ENCODE results near the gene TRIM8. TPM values are rescaled to one million over a fixed set of nuclear protein-coding genes. Genes with fewer than 3 reads are reported as not detected.

TRIM8 gene
- total and polyA plus RNA-seq, 2 of the 8 experiments (the other 6 are each of a cell fraction or from before 2014, with no cell fraction given) = 24.9 to 38.8 TPM

DNA sequence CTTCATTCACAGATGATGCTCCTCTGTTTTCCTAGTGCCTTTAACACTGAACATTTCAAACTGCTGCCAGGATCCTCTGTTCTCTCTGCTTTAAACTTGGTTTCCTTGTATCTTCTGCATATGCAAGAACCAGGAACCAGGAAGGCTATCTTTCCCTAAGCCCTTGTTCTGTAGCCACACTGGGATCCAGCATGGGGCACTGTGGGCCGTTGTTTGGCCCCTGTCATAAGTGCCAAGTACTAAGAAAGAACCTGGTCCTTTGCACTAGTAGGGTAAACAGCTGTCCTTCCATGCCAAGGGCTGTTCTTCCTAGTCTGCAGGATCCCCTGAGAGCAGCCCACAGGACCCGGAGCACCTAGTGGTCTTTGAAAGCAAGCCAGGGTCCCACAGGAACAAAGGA is 49.0 kb upstream of the TRIM8 start:
- TF ChIP-seq CEBPB (IDR thresholded peaks at IDR 0.05; ENCODE audit: low read depth, low read length) (no peak), GABPA (IDR thresholded peaks at IDR 0.05; ENCODE audit: borderline replicate concordance, insufficient read depth, low read length) (no peak), POLR2A (IDR thresholded peaks at IDR 0.05; ENCODE audit: control extremely low read depth in 1 of 2, low read depth in 2 of 2, low read length in 2 of 2) (no peak), ASH2L (IDR thresholded peaks at IDR 0.05; ENCODE audit: low read length) (no peak), SIRT6 (IDR thresholded peaks at IDR 0.05; ENCODE audit: low read length) (no peak), TAF7 (optimal IDR thresholded peaks at IDR 0.05; ENCODE audit: borderline replicate concordance, low read depth, low read length) (no peak), TCF12 (IDR thresholded peaks at IDR 0.05; ENCODE audit: low read depth, low read length) (no peak), YY1 (IDR thresholded peaks at IDR 0.05; ENCODE audit: low read depth, low read length) (no peak), TAF1 (IDR thresholded peaks at IDR 0.05; ENCODE audit: low read depth, low read length) (no peak), RBBP5 (IDR thresholded peaks at IDR 0.05; ENCODE audit: borderline replicate concordance, low read depth, low read length) (no peak), MAFK (IDR thresholded peaks at IDR 0.05; ENCODE audit: low read depth, low read length) (no peak), RFX5 (IDR thresholded peaks at IDR 0.05; ENCODE audit: borderline replicate concordance, low read depth, low read length) (no peak), SAP30 (IDR thresholded peaks at IDR 0.05; ENCODE audit: insufficient read depth, insufficient replicate concordance, low read length) (no peak), KDM5A (IDR thresholded peaks at IDR 0.05; ENCODE audit: low read length) (no peak), ZNF274 (IDR thresholded peaks at IDR 0.05; ENCODE audit: borderline replicate concordance, extremely low read depth, low read length) (no peak), HDAC6 (IDR thresholded peaks at IDR 0.05; ENCODE audit: low read depth, low read length) (no peak)
- H3K4me2 ChIP-seq (ENCODE audit: insufficient read depth in 1 of 2, low read depth in 2 of 2, low read length in 2 of 2) = no peak overlapping the region
- H4K91ac ChIP-seq (replicated peaks; ENCODE audit: insufficient read length, low read length) = no peak overlapping the region
- no peak overlapping the region for H2BK15ac ChIP-seq (ENCODE audit: low read length)
- H3K4me1 ChIP-seq (replicated peaks in 1 of 4; ENCODE audit: control insufficient read depth in 3 of 4, insufficient read depth in 4 of 4, low read length in 3 of 4) = peaks cover 0 to 2% (median 0%) of the 10 kb centered on the region in 4 experiments; a peak in 3 of 7 replicates
- no peak overlapping the region for H3K9ac ChIP-seq (replicated peaks in 1 of 4; ENCODE audit: extremely low read depth in 1 of 4, low read depth in 3 of 4, low read length in 3 of 4)
- H4K8ac ChIP-seq (ENCODE audit: extremely low read depth, insufficient read depth, low read length) = no peak overlapping the region
- no peaks in the 10 kb centered on the region; a peak in 1 of 7 replicates for H3K27me3 ChIP-seq (replicated peaks in 1 of 4; ENCODE audit: control insufficient read depth in 3 of 4, extremely low read depth in 1 of 4, insufficient read depth in 3 of 4, low read length in 3 of 4)
- H3K56ac ChIP-seq (replicated peaks; ENCODE audit: insufficient read length, low read depth, low read length) = no peak overlapping the region
- FAIRE-seq (no peak), DNase-seq (ENCODE audit: low read depth in 1 of 2, low spot score in 2 of 2) (no peak)
- H3K9me3 ChIP-seq (ENCODE audit: insufficient read depth in 2 of 2, low read depth in 1 of 2, low read length in 1 of 2) = no peaks in the 10 kb centered on the region
- ChIA-PET CTCF (ENCODE audit: partially characterized antibody) (interaction anchor here (0.7 to 6.2 kb wide), 25 partner anchors 8 to 365 kb away, joined by 3 to 69 read pairs (median 4); partner anchors contain the start of genes SUFU and TRIM8), POLR2A (ENCODE audit: partially characterized antibody) (no interaction called here)
- H2BK12ac ChIP-seq (ENCODE audit: low read depth, low read length) = no peak overlapping the region
- H2BK120ac ChIP-seq (replicated peaks; ENCODE audit: low read depth, low read length) = no peak overlapping the region
- H4K5ac ChIP-seq (ENCODE audit: insufficient read length, low read depth, low read length) = no peak overlapping the region
- 100% methylated on average over 2 of the region's 2 CpGs; no CpG with 5 or more reads in 1 of the 2 experiments for WGBS, 2 experiments (ENCODE audit: extremely low coverage in 1 of 2, insufficient coverage in 1 of 2, insufficient read length in 1 of 2, insufficient replicate concordance in 2 of 2, low coverage in 1 of 2, low lambda C conversion rate in 2 of 2, missing lambda C conversion rate in 1 of 2)
- no peak overlapping the region for H2AFZ ChIP-seq (ENCODE audit: low read length)
- no peak overlapping the region for H2BK5ac ChIP-seq (ENCODE audit: low read depth, low read length)
- H3K23me2 ChIP-seq (ENCODE audit: low read depth, low read length) = no peaks in the 10 kb centered on the region
- H3K4ac ChIP-seq (replicated peaks; ENCODE audit: insufficient read length, low read depth, low read length) = no peak overlapping the region
- H2BK20ac ChIP-seq (ENCODE audit: low read length) = no peak overlapping the region
- H3K4me3 ChIP-seq (ENCODE audit: extremely low read depth in 1 of 4, insufficient read depth in 2 of 4, low read depth in 3 of 4, low read length in 4 of 4) = no peak overlapping the region
- peaks cover 0 to 1% of the 10 kb centered on the region in 2 experiments for H4K20me1 ChIP-seq (replicated peaks in 1 of 2; ENCODE audit: control insufficient read depth in 1 of 2, insufficient read depth in 2 of 2, low read length in 2 of 2)
- no peak overlapping the region for H3K27ac ChIP-seq (ENCODE audit: low read depth, low read length)
- H3K14ac ChIP-seq (ENCODE audit: insufficient read length) = no peak overlapping the region
- no peak overlapping the region for H2AK5ac ChIP-seq (ENCODE audit: low read depth, low read length)
- no peaks in the 10 kb centered on the region for H3K79me2 ChIP-seq (ENCODE audit: control insufficient read depth in 1 of 2, insufficient read depth in 2 of 2, low read length in 2 of 2)
- no peak overlapping the region for H3K23ac ChIP-seq (ENCODE audit: insufficient read length)
- H3K18ac ChIP-seq (ENCODE audit: extremely low read depth, low read length) = no peak overlapping the region
- no peaks in the 10 kb centered on the region for H3K79me1 ChIP-seq (ENCODE audit: low read depth, low read length)
- H3K36me3 ChIP-seq (ENCODE audit: control insufficient read depth in 2 of 4, insufficient read depth in 4 of 4, low read length in 3 of 4) = peaks cover 0 to 2% (median 0%) of the 10 kb centered on the region in 4 experiments; a peak in 1 of 8 replicates
